Liver (tissue), 3 donors: ENCODE measurements around the gene CTSC.

ENCODE experiments used
- HNF4A ChIP-seq, 2 donors: conservative IDR thresholded peaks; 2 replicates each; pipeline ENCODE4 v1.6.1; 2016; ENCODE audit warnings: antibody characterized with exemption in 2 of 2, mild to moderate bottlenecking in 2 of 2
- JUND ChIP-seq, 2 donors: IDR thresholded peaks; 2 replicates each; pipeline ENCODE4 v1.6.1; 2016; ENCODE audit warnings: antibody characterized with exemption in 2 of 2
- RAD21 ChIP-seq, 2 donors: IDR thresholded peaks; 2 replicates each; pipeline ENCODE4 v1.6.1; 2016; ENCODE audit warnings: antibody characterized with exemption in 2 of 2, mild to moderate bottlenecking in 2 of 2
- RXRA ChIP-seq, 2 donors: IDR thresholded peaks; 2 replicates each; pipeline ENCODE4 v1.6.1; 2017 to 2018; ENCODE audit warnings: antibody characterized with exemption in 2 of 2, mild to moderate bottlenecking in 1 of 2
- TAF1 ChIP-seq: conservative IDR thresholded peaks from 2 replicates; pipeline ENCODE4 v1.6.1; 2016; ENCODE audit warnings: antibody characterized with exemption, mild to moderate bottlenecking
- YY1 ChIP-seq: IDR thresholded peaks from 2 replicates; pipeline ENCODE4 v1.6.1; 2016; ENCODE audit warnings: antibody characterized with exemption, mild to moderate bottlenecking
- TF ChIP-seq, protein P1 (sequence below): fragments of 150-350 bp; IDR thresholded peaks from 2 replicates; pipeline ENCODE4 v1.5.1; 2017; ENCODE audit warnings: improper control_type of control experiment, low read depth, low read length; ENCODE audit not compliant: missing input control
- TF ChIP-seq, protein P2 (sequence below): IDR thresholded peaks from 2 replicates; pipeline ENCODE4 v1.6.1; 2016; ENCODE audit warnings: antibody characterized with exemption, mild to moderate bottlenecking
- TF ChIP-seq, protein P3 (sequence below): IDR thresholded peaks from 2 replicates; pipeline ENCODE4 v1.6.1; 2016; ENCODE audit warnings: antibody characterized with exemption
- donor health status: healthy.
- donor health status: healthy.

DNA sequence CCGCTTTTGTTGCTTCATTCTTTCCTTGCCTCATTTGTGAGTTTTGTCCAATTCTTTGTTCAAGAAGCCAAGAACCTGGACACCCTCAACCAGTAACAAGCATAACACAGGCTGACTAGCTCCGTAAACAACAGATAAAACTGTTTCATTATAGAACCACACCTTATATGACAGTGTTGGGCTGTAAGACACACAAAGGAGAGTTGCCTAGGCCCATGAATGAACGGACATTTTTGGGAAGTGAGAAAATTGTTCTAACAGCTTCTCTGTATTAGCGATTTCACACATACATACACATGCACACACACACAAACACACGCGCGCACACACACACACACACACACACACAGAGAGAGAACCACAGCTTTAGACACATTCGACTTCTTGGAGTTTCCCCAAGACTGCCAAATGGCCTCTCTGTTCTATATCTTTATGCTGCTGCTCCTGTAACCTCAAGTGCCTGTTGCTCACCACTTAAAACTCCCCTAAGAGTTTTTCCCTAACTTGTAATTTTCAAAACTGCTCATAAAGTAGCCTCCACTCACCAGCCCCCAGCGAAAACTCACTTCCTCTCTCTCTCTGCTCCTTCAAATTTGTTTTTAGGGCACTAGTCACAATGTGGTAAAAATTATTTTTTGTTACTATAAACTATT is 35.9 kb downstream of the CTSC start:
- TF ChIP-seq, protein P1, sequence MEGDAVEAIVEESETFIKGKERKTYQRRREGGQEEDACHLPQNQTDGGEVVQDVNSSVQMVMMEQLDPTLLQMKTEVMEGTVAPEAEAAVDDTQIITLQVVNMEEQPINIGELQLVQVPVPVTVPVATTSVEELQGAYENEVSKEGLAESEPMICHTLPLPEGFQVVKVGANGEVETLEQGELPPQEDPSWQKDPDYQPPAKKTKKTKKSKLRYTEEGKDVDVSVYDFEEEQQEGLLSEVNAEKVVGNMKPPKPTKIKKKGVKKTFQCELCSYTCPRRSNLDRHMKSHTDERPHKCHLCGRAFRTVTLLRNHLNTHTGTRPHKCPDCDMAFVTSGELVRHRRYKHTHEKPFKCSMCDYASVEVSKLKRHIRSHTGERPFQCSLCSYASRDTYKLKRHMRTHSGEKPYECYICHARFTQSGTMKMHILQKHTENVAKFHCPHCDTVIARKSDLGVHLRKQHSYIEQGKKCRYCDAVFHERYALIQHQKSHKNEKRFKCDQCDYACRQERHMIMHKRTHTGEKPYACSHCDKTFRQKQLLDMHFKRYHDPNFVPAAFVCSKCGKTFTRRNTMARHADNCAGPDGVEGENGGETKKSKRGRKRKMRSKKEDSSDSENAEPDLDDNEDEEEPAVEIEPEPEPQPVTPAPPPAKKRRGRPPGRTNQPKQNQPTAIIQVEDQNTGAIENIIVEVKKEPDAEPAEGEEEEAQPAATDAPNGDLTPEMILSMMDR = no peak
- no peak for TF ChIP-seq RAD21 (IDR thresholded peaks at IDR 0.05)
- TF ChIP-seq JUND (IDR thresholded peaks at IDR 0.05) = no peak
- no peak for TF ChIP-seq TAF1
- TF ChIP-seq, protein P2, sequence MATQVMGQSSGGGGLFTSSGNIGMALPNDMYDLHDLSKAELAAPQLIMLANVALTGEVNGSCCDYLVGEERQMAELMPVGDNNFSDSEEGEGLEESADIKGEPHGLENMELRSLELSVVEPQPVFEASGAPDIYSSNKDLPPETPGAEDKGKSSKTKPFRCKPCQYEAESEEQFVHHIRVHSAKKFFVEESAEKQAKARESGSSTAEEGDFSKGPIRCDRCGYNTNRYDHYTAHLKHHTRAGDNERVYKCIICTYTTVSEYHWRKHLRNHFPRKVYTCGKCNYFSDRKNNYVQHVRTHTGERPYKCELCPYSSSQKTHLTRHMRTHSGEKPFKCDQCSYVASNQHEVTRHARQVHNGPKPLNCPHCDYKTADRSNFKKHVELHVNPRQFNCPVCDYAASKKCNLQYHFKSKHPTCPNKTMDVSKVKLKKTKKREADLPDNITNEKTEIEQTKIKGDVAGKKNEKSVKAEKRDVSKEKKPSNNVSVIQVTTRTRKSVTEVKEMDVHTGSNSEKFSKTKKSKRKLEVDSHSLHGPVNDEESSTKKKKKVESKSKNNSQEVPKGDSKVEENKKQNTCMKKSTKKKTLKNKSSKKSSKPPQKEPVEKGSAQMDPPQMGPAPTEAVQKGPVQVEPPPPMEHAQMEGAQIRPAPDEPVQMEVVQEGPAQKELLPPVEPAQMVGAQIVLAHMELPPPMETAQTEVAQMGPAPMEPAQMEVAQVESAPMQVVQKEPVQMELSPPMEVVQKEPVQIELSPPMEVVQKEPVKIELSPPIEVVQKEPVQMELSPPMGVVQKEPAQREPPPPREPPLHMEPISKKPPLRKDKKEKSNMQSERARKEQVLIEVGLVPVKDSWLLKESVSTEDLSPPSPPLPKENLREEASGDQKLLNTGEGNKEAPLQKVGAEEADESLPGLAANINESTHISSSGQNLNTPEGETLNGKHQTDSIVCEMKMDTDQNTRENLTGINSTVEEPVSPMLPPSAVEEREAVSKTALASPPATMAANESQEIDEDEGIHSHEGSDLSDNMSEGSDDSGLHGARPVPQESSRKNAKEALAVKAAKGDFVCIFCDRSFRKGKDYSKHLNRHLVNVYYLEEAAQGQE = no peak
- TF ChIP-seq, protein P3, sequence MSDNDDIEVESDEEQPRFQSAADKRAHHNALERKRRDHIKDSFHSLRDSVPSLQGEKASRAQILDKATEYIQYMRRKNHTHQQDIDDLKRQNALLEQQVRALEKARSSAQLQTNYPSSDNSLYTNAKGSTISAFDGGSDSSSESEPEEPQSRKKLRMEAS = no peak
- no peak for TF ChIP-seq HNF4A (conservative IDR thresholded peaks at IDR 0.05)
- TF ChIP-seq RXRA (IDR thresholded peaks at IDR 0.05) = no peak
- no peak for TF ChIP-seq YY1
